22Rv1 (cell line): ENCODE results near the gene MKI67.
"Not testable (repeated sequence)": the region's sequence is repeated elsewhere in the genome, so short reads cannot be mapped to it uniquely, and the experiment has no call there.

ENCODE experiments used
- H3K27ac ChIP-seq: fragments of 450-650 bp; 2 replicates; pipeline ENCODE4 v1.5.1; 2017
- CTCF ChIP-seq: fragments of 450-650 bp; IDR thresholded peaks from 2 replicates; pipeline ENCODE4 v1.5.1; 2017; ENCODE audit warnings: mild to moderate bottlenecking
- ZFX ChIP-seq: fragments of 450-650 bp; IDR thresholded peaks from 2 replicates; pipeline ENCODE4 v1.6.1; 2017; ENCODE audit warnings: antibody characterized with exemption, borderline replicate concordance

The MKI67 gene

GRCh38 chr10:128095027-128095752 is 31.0 kb downstream of the MKI67 start:
- H3K27ac ChIP-seq: no peak overlapping the region
- TF ChIP-seq ZFX (no peak), CTCF (no peak)

DNA sequence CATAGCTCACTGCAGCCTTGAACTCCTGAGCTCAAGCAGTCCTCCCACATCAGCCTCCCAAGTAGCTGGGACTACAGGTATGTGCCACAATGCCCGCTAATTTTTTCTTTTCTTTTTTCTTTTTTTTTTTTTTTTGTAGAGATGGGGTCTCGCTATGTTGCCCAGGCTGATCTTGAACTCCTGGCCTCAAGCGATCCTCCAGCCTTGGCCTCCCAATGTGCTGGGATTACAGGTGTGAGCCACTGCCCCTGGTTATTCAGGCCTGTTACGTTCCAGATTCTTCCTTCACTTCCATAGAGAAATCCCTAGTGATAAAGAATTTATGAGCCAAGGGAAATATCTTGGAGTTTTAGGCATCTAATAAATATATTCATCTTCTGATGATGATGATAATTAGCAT is 31.6 kb downstream of the MKI67 start:
- H3K27ac ChIP-seq: not testable (repeated sequence)

GRCh38 chr10:128092454-128092853 is 33.8 kb downstream of the MKI67 start:
- H3K27ac ChIP-seq: no peak overlapping the region
- TF ChIP-seq CTCF: no peak
- no peak for TF ChIP-seq ZFX

DNA sequence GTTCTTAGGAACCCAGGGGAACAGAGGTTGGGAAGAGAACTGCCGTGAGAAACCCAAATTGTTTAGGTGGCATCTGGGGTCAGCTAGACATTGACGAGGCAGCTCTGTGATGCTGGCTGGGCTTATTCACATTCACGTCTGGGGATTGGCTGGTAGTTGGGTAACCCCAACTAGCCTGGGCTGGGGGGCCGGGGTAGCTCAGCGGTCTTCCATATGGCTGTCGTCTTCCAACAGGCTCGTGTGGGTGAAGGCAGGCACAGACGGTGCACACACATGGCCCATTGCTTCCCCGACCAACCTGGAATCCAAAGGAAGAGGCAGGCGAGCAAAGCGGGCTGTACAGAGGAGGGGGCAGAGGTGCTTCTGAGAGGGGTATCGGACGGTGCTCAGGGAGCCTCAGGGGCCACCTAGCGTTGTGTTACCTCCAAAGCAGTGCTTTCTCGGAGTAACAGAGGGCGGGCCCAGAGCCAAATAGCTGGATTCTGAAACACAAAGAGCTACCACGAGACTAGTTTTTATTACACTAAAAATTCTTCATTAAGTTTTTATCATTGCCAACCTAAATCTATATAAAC is 34.5 kb downstream of the MKI67 start:
- TF ChIP-seq ZFX (no peak), CTCF (no peak)
- no peak overlapping the region for H3K27ac ChIP-seq

- H3K27ac ChIP-seq: no peak overlapping the region
- TF ChIP-seq CTCF (peak; percentile 56; the same call in 1 of the 2 replicates), ZFX (no peak)
Observed at GRCh38 chr10:128087884-128088709, 38.1 kb downstream of the MKI67 start.

DNA sequence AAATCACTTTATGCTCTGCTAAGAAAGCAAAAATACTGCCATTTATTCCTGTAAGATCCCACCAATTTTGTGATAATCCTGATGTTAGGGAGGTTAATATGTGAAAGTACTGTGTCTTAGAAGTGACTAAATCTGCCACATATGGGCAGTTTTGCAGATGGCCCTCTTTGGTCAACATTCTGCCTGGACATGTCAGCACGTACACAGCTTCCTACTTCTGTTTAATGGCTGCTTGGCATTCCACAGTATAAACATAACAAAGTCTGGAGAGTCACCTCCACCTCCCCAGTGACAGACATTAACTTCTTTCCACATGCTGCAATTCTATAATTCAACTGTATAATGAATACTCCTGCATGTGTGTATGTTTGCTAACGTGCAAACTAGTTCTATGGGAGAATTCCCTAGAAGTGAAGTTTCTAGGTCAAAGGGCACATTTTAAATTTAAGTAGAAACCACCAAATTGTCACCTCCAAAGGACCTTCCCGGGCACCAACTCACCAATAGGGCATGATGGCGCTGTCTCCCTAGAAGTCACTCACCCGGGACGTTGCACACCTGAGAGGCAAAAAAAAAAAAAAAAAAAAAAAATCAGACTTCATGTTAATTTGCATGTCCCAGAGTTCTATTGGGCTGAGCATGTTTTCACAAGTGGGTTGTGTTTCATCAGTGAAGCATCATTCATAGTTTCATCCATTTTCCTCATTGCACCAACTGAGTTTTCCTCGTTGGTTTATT is 38.9 kb downstream of the MKI67 start:
- no peak for TF ChIP-seq CTCF
- no peak for TF ChIP-seq ZFX
- no peak overlapping the region for H3K27ac ChIP-seq

- H3K27ac ChIP-seq: no peak overlapping the region
- TF ChIP-seq ZFX (no peak), CTCF (no peak)
Observed at GRCh38 chr10:128086003-128086863, 40.0 kb downstream of the MKI67 start.
